RPMI7951 (cell line): ENCODE results near the gene KIF17. TPM values are rescaled to one million over a fixed set of nuclear protein-coding genes. Genes with fewer than 3 reads are reported as not detected.

Experiments used
- DNase-seq: peaks from one replicate; pipeline ENCODE4 v3.0.0-alpha.2; 2012; ENCODE audit warnings: low read depth
- total RNA-seq: library from RNA; depleted of rRNA; stranded (reverse); fragments of >200 nt; shearing (Covaris generic); gene quantifications from 2 replicates; pipeline ENCODE4 v1.2.3, GENCODE V29; 2014

KIF17 gene
- total RNA-seq, 1 experiment from 2014 or later = not detected

- no peak for DNase-seq
Observed at GRCh38 chr1:20710469-20711284, 7.1 kb downstream of the KIF17 start.

DNA sequence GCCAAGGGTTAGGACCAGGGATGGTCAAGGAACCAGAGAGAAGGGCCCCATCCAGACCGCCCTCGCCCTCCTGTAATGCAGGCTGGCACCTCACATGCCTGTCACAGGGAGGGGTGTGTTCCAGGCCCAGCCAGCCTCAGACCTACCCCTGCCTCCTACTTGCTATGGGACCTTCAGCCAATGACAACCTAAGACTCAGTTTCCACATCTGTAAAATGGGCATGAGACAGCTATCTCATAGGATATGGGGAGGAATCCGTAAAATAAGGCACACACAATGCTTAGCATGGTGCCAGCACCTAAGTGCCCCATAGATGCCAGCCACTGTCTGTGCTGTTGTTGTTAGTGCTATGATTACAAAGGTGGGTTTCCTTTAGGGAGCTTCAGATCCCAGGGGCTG is 7.9 kb downstream of the KIF17 start:
- no peak for DNase-seq

GRCh38 chr1:20708891-20709290 is 8.9 kb downstream of the KIF17 start:
- no peak for DNase-seq

GRCh38 chr1:20708057-20708456 is 9.8 kb downstream of the KIF17 start:
- DNase-seq = no peak

GRCh38 chr1:20706841-20707240 is 11.0 kb downstream of the KIF17 start:
- no peak for DNase-seq

GRCh38 chr1:20705203-20705755 is 12.5 kb downstream of the KIF17 start:
- no peak for DNase-seq

- no peak for DNase-seq
Observed at GRCh38 chr1:20704390-20705202, 13.2 kb downstream of the KIF17 start.

GRCh38 chr1:20703124-20703756 is 14.6 kb downstream of the KIF17 start:
- no peak for DNase-seq

DNA sequence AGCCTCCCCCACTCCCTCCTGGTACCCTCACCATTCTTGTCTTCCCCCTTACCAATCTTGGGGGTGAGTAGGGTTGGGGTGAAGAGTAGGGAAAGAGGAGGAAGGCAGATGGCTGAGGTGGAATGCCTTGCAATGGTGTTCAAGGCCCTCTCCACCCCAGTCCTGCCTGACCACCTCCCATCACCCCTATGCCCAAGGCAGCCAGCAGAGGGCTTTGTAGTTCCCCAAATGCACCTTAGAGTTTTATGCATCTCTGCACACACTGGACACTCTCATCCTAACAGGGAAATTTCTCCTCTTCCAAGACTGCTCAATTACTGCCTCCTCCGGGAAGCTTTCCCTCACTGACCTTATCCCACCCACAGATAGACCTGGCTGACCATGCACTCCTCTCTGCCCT is 15.4 kb downstream of the KIF17 start:
- peak; percentile 17 for DNase-seq

- no peak for DNase-seq
Observed at GRCh38 chr1:20701847-20702246, 16.0 kb downstream of the KIF17 start.

- no peak for DNase-seq
Observed at GRCh38 chr1:20701446-20701845, 16.4 kb downstream of the KIF17 start.

- no peak for DNase-seq
Observed at GRCh38 chr1:20700636-20701215, 17.1 kb downstream of the KIF17 start.

GRCh38 chr1:20699558-20699957 is 18.2 kb downstream of the KIF17 start:
- no peak for DNase-seq

- DNase-seq = peak; percentile 56
Observed at GRCh38 chr1:20698195-20698910, 19.5 kb downstream of the KIF17 start.

GRCh38 chr1:20697563-20697962 is 20.2 kb downstream of the KIF17 start:
- DNase-seq = no peak

- peak; percentile 91 for DNase-seq
Observed at GRCh38 chr1:20696397-20697333, 21.1 kb downstream of the KIF17 start.

- DNase-seq = no peak
Observed at GRCh38 chr1:20695515-20695914, 22.3 kb downstream of the KIF17 start.

GRCh38 chr1:20693623-20694022 is 24.2 kb downstream of the KIF17 start:
- no peak for DNase-seq

- no peak for DNase-seq
Observed at GRCh38 chr1:20691872-20692271, 25.9 kb downstream of the KIF17 start.

DNA sequence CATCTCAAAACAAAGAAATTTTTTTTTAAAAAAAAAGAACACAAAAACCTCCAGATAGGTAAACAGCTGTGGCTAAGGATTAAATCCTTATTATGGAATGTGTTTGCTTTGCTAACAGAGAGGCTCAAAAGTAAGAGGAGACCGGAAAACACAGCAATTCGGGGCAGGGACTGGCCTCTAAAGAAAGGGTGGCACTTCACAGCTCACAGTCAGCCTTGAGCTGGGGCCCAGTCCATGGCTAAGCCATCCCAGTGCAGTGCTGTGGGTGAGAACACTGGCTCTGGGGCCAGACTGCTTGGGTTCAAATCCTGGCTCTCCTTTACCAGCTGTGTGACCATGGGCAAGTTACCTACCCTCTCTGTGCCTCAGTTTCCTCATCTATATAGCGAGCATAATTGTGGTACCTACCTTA is 28.2 kb downstream of the KIF17 start:
- DNase-seq = no peak
